GM12865 (cell line): Measurements from ENCODE around the gene SETDB1.
A peak's percentile ranks its signal among the peaks of the same experiment; 100 is the strongest.

Source experiments
- DNase-seq: peaks from one replicate; pipeline ENCODE4 v3.0.0; 2010; ENCODE audit warnings: low read depth
- H3K4me3 ChIP-seq: 2 replicates; pipeline ENCODE4 v1.5.1; 2011; ENCODE audit warnings: mild to moderate bottlenecking, low read depth, low read length, control low read depth
- TF ChIP-seq, protein P1 (sequence below): IDR thresholded peaks from 2 replicates; pipeline ENCODE4 v1.5.1; 2011; ENCODE audit warnings: low read length, control low read depth, low read depth, inconsistent platforms; ENCODE audit not compliant: insufficient read depth; ENCODE audit errors: missing control alignments

Gene SETDB1

GRCh38 chr1:150987924-150988323 lies 61.8 kb downstream of the SETDB1 start:
- DNase-seq, result no peak
- no peak overlapping the region for H3K4me3 ChIP-seq
- TF ChIP-seq, protein P1, sequence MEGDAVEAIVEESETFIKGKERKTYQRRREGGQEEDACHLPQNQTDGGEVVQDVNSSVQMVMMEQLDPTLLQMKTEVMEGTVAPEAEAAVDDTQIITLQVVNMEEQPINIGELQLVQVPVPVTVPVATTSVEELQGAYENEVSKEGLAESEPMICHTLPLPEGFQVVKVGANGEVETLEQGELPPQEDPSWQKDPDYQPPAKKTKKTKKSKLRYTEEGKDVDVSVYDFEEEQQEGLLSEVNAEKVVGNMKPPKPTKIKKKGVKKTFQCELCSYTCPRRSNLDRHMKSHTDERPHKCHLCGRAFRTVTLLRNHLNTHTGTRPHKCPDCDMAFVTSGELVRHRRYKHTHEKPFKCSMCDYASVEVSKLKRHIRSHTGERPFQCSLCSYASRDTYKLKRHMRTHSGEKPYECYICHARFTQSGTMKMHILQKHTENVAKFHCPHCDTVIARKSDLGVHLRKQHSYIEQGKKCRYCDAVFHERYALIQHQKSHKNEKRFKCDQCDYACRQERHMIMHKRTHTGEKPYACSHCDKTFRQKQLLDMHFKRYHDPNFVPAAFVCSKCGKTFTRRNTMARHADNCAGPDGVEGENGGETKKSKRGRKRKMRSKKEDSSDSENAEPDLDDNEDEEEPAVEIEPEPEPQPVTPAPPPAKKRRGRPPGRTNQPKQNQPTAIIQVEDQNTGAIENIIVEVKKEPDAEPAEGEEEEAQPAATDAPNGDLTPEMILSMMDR, result no peak

DNA sequence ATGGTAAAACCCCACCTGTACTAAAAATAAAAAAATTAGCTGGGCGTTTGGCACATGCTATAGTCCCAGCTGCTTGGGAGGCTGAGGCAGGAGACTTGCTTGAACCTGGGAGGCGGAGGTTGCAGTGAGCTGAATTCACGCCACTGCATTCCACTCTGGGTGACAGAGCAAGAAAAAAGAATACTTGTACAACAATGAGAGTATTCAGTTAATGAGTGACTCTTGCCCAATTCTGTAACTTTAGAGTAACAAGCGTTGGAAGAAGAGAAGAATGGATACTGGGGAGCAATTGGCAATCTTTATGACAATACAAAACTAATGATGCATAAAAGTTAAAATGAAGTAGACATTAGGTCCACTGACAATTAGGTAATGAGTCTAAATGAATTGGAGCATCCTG lies 66.5 kb downstream of the SETDB1 start:
- no peak for DNase-seq
- no peak overlapping the region for H3K4me3 ChIP-seq
- TF ChIP-seq, protein P1, result no peak

DNA sequence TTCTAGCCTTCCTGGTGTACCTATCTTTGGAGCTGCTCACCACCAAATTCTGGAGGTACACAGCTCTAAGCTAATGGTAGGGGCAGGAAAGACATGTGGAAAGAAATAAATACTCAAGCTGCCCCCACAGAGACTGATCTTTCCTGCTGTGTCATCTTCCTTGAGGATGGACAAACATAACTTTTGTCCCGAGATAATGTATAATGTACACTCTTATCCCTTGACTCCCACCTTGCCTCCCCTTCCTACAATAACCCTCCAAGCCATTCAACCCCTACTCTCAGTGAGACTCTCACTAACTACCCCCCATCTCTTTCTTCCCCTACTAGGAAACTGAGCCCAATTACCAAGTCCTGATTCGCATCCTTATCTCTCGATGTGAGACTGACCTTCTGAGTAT lies 68.1 kb downstream of the SETDB1 start:
- TF ChIP-seq, protein P1, result no peak
- no peak overlapping the region for H3K4me3 ChIP-seq
- DNase-seq, result no peak

- peak overlapping the region; percentile 42 for H3K4me3 ChIP-seq
- TF ChIP-seq, protein P1, result no peak
- DNase-seq, result no peak
Measured at GRCh38 chr1:150995460-150995859, 69.3 kb downstream of the SETDB1 start.

DNA sequence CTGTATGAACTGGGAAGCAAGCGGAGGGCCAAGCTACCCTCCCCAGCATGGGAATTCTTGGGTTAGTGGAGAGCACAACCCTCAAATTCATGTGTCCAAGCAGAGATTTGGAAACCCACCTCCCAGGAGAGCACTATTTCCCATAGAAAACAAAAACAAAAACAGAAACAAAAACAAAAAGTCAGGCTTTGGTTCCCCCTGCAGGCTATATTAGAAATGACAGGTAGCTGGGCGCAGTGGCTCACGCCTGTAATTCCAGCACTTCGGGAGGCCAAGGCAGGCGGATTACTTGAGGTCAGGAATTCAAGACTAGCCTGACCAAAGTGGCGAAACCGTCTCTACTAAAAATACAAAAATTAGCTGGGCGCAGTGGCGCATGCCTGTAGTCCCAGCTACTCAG lies 69.7 kb downstream of the SETDB1 start:
- peak overlapping the region; percentile 42 for H3K4me3 ChIP-seq
- TF ChIP-seq, protein P1, result peak; percentile 67
- peak; percentile 47 for DNase-seq

DNA sequence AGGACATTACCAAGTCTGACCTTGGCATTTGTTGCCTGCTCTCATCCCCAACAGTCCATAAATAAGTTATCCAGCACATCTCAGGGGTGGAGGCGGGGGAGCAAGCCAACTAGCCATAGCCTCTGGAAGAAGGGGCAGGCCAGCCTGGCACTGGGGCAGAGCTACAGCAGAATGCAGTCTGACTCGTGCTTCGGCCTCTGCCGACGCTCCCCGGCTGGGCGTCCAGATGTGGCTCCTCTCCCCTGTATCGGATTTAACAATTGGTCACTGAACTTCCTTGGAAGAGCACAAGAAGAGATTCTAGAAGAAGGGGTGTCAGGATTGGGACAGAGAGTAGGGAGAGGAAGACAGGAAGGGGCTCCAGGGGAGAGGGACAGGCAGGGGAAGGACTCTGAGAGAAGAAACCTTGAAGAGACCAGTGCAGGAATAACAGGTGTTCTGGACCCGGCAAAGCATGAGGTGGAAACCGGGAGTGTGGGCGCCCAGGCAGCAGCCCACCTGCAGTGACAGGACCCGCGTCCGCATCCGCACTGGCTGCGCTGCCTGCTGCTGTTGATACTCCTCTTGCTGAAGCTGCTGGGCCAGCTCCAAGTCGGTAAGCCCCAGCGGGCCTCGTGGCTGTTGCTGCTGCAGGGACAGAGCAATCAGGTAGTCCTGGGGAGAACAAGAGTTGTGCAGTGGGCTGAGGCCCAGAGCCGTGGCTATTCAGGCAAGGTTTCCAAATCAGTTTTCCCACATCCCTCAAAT lies 71.1 kb downstream of the SETDB1 start:
- TF ChIP-seq, protein P1, result no peak
- DNase-seq, result no peak
- no peak overlapping the region for H3K4me3 ChIP-seq

DNA sequence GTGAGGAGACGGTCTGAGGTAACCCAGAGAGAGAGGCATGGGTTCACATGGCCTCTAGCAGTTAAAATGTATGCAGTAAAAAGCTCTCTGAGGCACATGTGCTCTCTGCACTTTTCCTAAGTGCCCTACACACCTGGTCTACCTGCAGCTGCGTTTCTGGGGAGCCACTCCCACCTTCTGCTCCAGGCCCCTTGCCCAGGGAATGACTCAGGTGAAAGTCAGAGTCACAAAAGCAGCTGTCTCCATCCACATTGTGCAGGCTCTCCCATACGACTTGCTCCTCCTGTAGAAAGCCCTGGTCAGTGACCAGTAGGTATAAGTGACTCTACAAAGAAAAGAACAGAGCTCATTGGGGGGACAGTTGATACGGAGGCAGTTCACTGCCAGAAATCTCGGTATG lies 71.8 kb downstream of the SETDB1 start:
- DNase-seq, result no peak
- H3K4me3 ChIP-seq, result no peak overlapping the region
- TF ChIP-seq, protein P1, result no peak
